HG02973 (cell line): ENCODE results near the gene OR10V1.
A peak's percentile ranks its signal among the peaks of the same experiment; 100 is the strongest.
"Not testable (repeated sequence)": the region's sequence is repeated elsewhere in the genome, so short reads cannot be mapped to it uniquely, and the experiment has no call there.

Source experiments
- ATAC-seq: cut with Tn5 transposase; IDR thresholded peaks from one replicate; pipeline ENCODE4 v1.9.1; 2021; ENCODE audit warnings: moderate library complexity; ENCODE audit not compliant: unreplicated experiment

OR10V1 gene

DNA sequence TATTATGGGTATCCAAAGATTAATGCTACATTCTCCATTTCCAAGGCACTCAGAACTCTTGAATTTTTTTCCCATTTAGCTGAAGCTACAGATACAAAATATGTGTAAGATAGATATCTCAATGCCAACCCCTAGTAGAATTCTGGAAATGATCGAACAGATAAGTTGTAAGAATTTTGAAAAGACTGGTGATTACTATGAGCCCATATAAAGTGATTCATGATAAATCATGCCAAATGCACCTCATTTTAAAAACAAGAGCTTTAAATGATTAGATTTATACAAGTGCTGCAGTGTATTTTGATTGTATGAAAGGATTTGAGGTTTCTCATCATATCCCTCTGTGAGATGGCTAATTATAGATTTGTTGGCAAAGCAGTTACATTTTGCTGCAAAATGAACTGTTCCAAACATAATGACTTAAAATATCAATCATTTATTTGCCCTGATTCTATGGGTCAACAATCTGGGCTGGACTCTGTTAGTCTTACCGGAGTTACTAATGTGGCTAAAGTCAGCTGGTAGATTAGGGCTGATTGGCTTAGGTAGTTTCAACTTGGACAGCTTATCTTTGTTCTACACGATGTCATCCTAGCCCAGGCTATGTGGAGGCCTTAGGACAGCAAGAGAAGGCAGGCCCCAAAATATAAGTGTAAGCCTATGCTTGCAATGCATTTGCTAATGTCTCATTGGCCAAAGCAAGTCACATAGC is 3.4 kb downstream of the OR10V1 start:
- no peak for ATAC-seq

DNA sequence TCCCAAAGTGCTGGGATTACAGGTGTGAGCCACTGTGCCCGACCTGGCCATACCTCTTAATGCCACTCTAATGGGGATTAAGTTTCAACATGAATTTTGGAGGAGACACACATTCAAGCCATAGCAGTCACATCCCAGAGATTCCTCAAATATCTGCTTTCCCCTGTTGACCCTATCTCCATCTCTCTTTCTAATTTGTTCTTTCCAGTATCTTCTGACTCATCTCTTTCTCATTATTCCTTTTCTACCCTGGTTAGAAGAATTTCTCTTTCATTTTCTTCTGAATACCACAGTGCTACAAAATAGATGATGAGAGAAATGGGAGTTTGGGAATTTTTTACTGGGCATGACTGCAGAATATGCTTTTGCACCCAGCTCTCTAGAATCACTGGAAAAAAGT is 5.1 kb downstream of the OR10V1 start:
- no peak for ATAC-seq

DNA sequence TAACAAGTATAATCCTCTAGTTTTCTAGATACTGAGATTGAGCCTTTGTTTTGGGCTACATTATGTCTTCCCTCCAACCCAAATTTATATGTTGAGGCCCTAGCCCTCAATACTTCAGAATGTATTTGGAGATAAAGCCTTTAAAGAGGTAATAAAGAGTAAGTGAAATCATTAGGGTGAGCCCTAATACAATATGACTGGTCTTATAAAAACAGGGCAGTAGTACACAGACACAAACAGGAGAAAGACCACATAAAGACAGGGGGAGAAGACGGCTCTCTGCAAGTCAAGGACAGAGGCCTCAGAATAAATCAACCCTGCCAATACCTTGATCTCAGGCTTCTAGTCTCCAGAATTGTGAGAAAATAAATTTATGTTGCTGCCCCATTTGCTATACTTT is 6.3 kb downstream of the OR10V1 start:
- ATAC-seq: no peak

- ATAC-seq: no peak
Observed at GRCh38 chr11:59706518-59707285, 6.9 kb downstream of the OR10V1 start.

- ATAC-seq: no peak
Observed at GRCh38 chr11:59705294-59705693, 8.4 kb downstream of the OR10V1 start.

- not testable (repeated sequence) for ATAC-seq
Observed at GRCh38 chr11:59703515-59703914, 10.1 kb downstream of the OR10V1 start.

- not testable (repeated sequence) for ATAC-seq
Observed at GRCh38 chr11:59700157-59700556, 13.5 kb downstream of the OR10V1 start.

GRCh38 chr11:59698506-59698905 is 15.1 kb downstream of the OR10V1 start:
- ATAC-seq: no peak

DNA sequence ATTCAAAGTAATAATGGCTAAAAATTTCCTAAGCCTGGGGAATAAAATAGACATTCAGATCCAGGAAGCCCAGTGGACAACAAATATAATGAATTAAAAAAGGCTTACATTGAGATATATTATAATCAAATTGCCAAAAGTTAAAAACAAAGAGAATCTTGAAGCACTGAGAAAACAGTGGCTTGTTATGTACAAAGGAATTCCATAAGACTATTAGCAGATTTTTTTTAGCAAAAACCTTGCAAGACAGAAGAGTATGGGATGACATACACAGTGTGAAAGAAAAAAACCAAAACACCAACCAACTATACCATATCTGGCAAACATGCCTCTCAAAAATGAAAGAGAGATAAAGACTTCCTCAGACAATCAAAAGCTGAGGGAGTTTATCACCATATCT is 20.7 kb downstream of the OR10V1 start:
- ATAC-seq: no peak

DNA sequence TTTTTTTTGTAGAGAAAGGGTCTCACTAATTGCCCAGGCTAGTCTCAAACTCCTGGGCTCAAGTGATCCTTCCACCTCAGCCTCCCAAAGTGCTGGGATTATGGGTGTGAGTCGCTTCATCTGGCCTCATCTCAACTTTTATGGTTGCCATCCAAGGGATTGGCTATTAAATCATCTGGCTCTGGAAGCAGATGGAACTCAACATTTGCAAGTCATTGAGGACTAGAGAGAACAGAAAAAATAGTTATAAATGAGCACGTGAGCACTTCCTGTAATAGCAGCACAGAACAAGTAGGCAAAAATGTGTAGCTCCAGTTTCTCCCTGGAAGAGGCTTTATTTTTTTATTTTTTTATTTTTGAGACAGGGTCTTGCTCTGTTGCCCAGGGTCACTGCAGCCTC is 22.5 kb downstream of the OR10V1 start:
- ATAC-seq: no peak

GRCh38 chr11:59689015-59689414 is 24.6 kb downstream of the OR10V1 start:
- ATAC-seq: no peak

GRCh38 chr11:59681260-59681725 is 32.4 kb downstream of the OR10V1 start:
- ATAC-seq: not testable (repeated sequence)

- ATAC-seq: peak; percentile 78
Observed at GRCh38 chr11:59680287-59681154, 33.1 kb downstream of the OR10V1 start.

GRCh38 chr11:59679347-59679746 is 34.3 kb downstream of the OR10V1 start:
- no peak for ATAC-seq

GRCh38 chr11:59678813-59679165 is 34.9 kb downstream of the OR10V1 start:
- no peak for ATAC-seq

DNA sequence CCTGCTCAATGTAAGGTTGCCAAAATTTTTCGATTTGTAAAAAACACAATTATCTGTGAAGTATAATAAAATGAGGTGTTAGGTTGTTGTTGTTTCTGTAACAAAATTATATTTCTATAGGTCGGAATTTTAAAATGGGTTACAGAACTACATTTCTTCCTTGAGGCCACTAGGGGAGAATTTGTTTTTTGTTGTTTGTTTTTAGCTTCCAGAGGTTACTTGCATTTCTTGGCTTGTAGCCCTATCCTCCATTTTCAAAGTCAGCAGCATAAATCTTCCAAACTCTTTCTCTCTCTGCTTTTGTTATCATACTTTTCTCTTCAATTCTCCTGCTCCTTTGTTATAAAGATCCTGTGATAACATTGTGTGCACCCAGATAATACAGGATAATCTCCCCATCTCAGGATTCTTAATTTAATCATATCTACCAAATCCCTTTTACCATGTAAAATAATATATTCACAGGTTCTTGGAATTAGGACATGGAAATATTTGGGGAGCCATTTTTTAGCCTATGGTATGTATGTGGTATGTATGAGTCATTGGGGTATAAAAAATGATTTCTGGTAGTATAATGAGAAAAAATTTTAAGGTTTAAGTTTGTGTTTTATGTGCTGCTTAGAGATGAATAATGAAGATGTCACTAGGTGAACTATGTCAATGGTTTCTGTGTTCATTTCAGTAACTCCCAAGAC is 35.4 kb downstream of the OR10V1 start:
- ATAC-seq: no peak

GRCh38 chr11:59676205-59676604 is 37.4 kb downstream of the OR10V1 start:
- ATAC-seq: no peak

DNA sequence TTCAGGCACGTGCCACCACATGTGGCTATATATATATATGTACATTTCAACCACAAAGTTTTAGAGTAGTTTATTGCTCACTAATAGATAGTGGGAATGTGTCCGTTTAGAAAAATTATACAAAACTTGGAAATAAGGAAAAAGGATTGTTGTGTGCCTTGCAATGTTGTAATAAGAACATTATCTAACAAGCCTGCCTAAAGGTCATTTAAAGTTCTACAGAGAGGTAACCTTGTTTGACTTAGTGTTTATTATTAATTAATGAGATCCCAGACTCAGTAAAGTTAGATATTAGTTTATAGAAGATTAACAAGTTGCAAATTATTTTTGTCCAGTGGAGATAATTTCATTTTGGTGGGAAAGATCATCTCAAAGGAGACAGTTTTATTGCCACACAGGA is 39.4 kb downstream of the OR10V1 start:
- ATAC-seq: no peak

DNA sequence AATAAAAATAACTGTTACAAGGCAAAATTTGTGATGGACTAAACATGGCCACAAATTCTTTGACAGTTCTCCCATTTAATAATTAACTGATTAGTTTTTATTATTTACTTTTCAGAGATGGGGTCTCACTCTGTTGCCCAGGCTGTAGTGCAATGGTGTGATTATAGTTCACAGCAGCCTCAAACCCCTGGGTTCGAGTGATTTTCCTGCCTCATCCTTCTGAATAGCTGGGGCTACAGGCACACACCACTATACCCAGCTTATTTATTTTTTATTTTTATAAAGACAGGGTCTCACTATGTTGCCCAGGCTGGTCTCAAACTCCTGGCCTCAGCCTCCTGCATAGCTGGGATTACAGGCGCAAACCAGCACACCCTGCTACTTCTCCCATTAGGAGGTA is 40.4 kb downstream of the OR10V1 start:
- ATAC-seq: no peak

GRCh38 chr11:59671471-59671870 is 42.2 kb downstream of the OR10V1 start:
- no peak for ATAC-seq

DNA sequence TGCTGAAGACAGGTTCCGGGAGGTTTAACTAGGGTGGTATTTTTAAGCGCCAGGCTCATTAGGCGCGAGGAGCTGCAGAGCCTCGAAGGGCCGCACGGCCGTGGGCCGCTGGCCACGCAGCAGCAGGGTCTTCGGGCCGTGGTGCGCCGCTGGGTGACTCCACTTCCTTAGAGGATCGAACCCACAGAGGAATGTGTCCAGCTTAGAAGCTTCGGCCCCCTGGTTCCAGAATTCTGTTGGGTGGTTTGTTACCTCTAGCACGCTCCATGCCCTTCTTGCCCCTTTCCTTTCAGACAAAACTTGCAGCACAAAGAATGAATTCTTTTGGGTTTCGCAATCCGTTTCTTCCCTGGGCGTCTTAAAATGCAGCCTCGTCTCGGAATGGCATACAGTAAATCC is 44.0 kb downstream of the OR10V1 start:
- ATAC-seq: peak; percentile 16
